Left ventricle myocardium inferior (tissue), 1 donor: ENCODE data around the gene ADH4. TPM values are rescaled to one million over a fixed set of nuclear protein-coding genes. Genes with fewer than 3 reads are reported as not detected.
"Not testable (repeated sequence)": the region's sequence is repeated elsewhere in the genome, so short reads cannot be mapped to it uniquely, and the experiment has no call there.

Source experiments
- DNase-seq: peaks from one replicate; pipeline ENCODE4 v3.0.0-alpha.2; 2020
- H3K27ac ChIP-seq: fragments of 200-600 bp; replicated peaks from 2 replicates; pipeline ENCODE4 v1.8.0; 2021
- H3K27me3 ChIP-seq: fragments of 200-600 bp; 2 replicates; pipeline ENCODE4 v1.8.0; 2021; ENCODE audit warnings: low read depth
- H3K36me3 ChIP-seq: fragments of 200-600 bp; 2 replicates; pipeline ENCODE4 v1.8.0; 2021
- H3K4me1 ChIP-seq: fragments of 200-600 bp; 2 replicates; pipeline ENCODE4 v1.8.0; 2021
- H3K4me3 ChIP-seq: fragments of 200-600 bp; 2 replicates; pipeline ENCODE4 v1.8.0; 2021; ENCODE audit warnings: mild to moderate bottlenecking, moderate library complexity
- H3K9me3 ChIP-seq: fragments of 200-600 bp; replicated peaks from 2 replicates; pipeline ENCODE4 v1.8.0; 2021
- intact Hi-C: fragments of 100-400 bp; cut with micrococcal nuclease; formaldehyde crosslinking; loops from one replicate; pipeline ENCODE4 v1.11.0; 2022
- total RNA-seq: library from RNA; stranded (reverse); fragmentation: NEBNext Ultra II Directional; extraction: Animal tissue kit (Norgen Biotek cat#: 25700); gene quantifications from one replicate; pipeline ENCODE4 v1.2.1, GENCODE V29; 2021
- TF ChIP-seq, protein P1 (sequence below): fragments of 200-600 bp; IDR thresholded peaks from 2 replicates; pipeline ENCODE4 v1.8.0; 2021; ENCODE audit warnings: antibody characterized with exemption, mild to moderate bottlenecking, borderline replicate concordance
- donor health status: DM: no; HTN: yes; CAD: no; lungs with severe emphysema.

Gene ADH4
- total RNA-seq, 1 donor from 2014 or later: not detected

DNA sequence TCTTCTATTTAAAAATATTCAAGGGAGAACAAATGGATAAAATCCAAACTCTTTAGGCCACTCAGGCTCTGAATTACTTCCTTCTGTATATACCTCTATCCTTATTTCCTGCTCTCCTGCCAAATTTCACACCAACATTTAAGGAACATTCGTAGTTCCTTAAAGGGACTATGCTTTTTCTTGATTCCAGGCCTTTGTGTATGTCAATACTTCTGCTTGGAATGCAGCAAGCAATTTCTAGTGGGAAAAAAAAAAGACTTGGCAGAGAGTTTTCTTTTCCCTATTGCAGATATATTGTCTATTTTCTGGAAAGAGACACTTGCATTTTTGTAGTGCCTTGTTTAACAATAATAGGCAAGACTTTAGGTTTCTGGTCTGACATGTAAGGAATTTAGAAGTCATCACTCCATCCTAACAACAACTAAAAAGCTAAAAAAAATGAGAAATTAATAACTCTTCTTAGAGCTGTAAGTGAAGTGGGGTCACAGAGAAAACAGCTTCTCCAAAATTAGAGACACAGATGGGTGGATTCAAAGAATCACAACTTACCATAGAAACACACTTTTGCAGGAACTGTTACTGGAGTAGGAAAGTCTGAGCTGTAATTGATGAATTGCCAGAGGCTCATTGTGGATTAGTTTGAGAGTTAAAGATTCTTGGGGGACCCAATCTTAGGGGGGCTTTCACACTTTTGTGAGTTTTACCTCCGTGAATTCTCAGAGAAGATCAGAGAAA lies 53.4 kb downstream of the ADH4 start:
- H3K27ac ChIP-seq: peak overlapping the region; percentile 95
- TF ChIP-seq, protein P1, sequence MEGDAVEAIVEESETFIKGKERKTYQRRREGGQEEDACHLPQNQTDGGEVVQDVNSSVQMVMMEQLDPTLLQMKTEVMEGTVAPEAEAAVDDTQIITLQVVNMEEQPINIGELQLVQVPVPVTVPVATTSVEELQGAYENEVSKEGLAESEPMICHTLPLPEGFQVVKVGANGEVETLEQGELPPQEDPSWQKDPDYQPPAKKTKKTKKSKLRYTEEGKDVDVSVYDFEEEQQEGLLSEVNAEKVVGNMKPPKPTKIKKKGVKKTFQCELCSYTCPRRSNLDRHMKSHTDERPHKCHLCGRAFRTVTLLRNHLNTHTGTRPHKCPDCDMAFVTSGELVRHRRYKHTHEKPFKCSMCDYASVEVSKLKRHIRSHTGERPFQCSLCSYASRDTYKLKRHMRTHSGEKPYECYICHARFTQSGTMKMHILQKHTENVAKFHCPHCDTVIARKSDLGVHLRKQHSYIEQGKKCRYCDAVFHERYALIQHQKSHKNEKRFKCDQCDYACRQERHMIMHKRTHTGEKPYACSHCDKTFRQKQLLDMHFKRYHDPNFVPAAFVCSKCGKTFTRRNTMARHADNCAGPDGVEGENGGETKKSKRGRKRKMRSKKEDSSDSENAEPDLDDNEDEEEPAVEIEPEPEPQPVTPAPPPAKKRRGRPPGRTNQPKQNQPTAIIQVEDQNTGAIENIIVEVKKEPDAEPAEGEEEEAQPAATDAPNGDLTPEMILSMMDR: no peak
- no peaks in the 10 kb centered on the region for H3K9me3 ChIP-seq
- no peak for DNase-seq
- intact Hi-C loops: no loop called here
- H3K36me3 ChIP-seq: peaks cover under 1% of the 10 kb centered on the region
- no peaks in the 10 kb centered on the region for H3K27me3 ChIP-seq
- peak overlapping the region; percentile 78 for H3K4me3 ChIP-seq
- H3K4me1 ChIP-seq: peaks cover 57% of the 10 kb centered on the region

DNA sequence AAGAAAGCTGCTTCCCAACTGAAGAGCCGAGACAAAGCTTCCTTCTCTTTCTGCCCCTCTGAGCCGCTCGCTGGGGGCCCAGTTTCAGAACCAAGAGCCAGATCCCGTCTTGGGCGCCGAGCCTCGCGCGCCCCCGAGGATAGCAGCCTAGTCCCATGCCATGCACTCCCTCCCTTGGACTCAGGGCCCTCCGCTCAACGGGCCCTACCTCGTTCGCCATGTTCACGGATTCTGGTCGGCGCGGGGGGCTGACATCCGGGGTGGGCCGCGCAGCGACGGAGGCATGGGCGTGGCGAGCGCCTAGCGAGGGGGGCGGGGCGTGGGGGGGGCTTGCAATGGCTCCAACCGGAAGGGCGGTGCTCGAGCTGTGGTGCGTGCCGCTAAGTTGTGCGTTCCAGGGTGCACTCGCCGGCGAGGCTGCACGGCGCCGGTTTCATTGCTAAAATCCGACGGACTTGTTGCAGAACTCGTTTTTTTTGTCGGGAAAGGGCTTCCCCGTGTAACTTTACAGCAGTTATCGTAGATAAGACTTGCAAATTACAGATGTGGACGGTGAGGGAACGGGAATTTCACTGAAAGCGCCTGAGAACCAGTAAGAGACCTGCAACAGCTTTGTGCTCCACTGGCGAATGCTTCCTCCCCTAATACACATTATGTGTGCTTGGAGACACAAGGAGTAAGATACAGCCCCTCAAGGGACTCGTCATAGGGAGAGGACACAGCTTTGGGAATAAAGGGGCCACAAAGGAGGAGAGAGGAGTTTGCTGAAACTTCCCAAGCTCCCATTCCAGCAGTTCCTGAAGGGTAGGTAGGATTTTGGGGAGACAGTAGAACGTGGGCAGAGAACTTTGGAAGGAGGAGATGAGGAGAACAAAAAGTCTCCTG lies 55.4 kb downstream of the ADH4 start, which contains the start of gene ADH5:
TSS of gene ADH5 (minus strand) at position 308 of the 885 bp plus-strand sequence. CDS start at position 220, 88 bp downstream.
- Histone ChIP-seq H3K9me3 (no peaks in the 10 kb centered on the region), H3K27me3 (no peaks in the 10 kb centered on the region)
- intact Hi-C loops: no loop called here

GRCh38 chr4:99088023-99088449 lies 56.1 kb downstream of the ADH4 start:
- peak overlapping the region; percentile 78 for H3K4me3 ChIP-seq
- no peaks in the 10 kb centered on the region for H3K9me3 ChIP-seq
- TF ChIP-seq, protein P1: no peak
- H3K36me3 ChIP-seq: peaks cover 27% of the 10 kb centered on the region
- peak; percentile 60 for DNase-seq
- H3K27me3 ChIP-seq: no peaks in the 10 kb centered on the region
- intact Hi-C loops: no loop called here
- H3K4me1 ChIP-seq: peaks cover 81% of the 10 kb centered on the region
- peak overlapping the region; percentile 95 for H3K27ac ChIP-seq

More for the DNA sequence above, 55.4 kb downstream of the ADH4 start, which contains the start of gene ADH5:
- Histone ChIP-seq H3K27ac (peak within 1 kb of the TSS; percentile 95), H3K36me3 (peaks cover 20% of the 10 kb centered on the region), H3K4me1 (peaks cover 77% of the 10 kb centered on the region), H3K4me3 (peak within 1 kb of the TSS; percentile 78)
- peak; percentile 92 for DNase-seq
- TF ChIP-seq, protein P1: peak; percentile 10

DNA sequence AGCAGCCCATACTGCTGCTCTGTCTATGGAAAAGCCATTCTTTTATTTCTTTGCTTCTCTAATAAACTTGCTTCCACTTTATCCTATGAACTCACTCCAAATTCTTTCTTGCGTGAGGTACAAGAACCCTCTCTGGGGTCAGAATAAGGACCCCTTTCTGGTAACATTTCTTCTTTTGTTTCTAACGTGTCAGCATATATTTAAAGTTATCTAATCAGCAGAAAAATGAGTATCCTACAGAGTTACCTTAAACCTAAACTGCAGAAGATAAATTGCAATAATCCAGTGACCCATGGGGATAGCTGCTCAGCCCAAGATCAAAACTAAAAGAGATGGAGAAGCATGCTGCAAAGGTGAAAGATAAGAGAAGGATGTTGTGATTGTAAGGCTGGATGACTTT lies 59.5 kb downstream of the ADH4 start:
- TF ChIP-seq, protein P1: no peak
- Histone ChIP-seq H3K9me3 (no peaks in the 10 kb centered on the region), H3K4me1 (peaks cover 73% of the 10 kb centered on the region), H3K36me3 (peaks cover 59% of the 10 kb centered on the region), H3K4me3 (no peak overlapping the region), H3K27me3 (no peaks in the 10 kb centered on the region), H3K27ac (no peak overlapping the region)
- intact Hi-C loops: no loop called here
- no peak for DNase-seq

- Histone ChIP-seq H3K27ac (peak overlapping the region; percentile 51), H3K27me3 (no peaks in the 10 kb centered on the region), H3K9me3 (no peaks in the 10 kb centered on the region), H3K36me3 (peaks cover 82% of the 10 kb centered on the region), H3K4me1 (peaks cover 74% of the 10 kb centered on the region), H3K4me3 (no peak overlapping the region)
- TF ChIP-seq, protein P1: no peak
- DNase-seq: no peak
- intact Hi-C loops: no loop called here
These were observed 61.9 kb downstream of the ADH4 start for GRCh38 chr4:99082192-99082591.

DNA sequence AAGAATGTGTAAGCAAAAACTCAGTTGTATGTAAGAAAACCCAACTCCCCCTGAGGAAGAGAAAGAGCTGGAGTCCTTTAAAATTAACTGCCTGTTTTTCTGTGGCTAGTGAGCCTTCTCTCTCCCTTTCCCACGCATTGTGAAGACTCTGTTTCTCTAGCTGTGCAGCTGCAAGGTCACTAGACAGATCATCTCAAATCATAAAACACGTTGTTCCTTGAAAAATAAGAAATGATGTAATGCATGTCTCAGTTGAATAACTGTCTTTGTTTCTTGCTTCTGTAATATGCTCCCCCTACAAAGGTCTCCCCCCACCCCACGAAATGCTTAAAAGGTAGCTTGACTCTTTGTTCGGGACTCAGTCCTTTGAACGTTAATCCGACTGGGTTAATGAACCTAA lies 63.2 kb downstream of the ADH4 start:
- intact Hi-C loops, H3K27ac ChIP-seq, H3K9me3 ChIP-seq, DNase-seq, H3K4me3 ChIP-seq, H3K27me3 ChIP-seq: not testable (repeated sequence)
- peaks cover 74% of the 10 kb centered on the region for H3K4me1 ChIP-seq
- H3K36me3 ChIP-seq: peaks cover 95% of the 10 kb centered on the region
